IMR-90 (cell line): ENCODE measurements around the gene FANCM. TPM values are rescaled to one million over a fixed set of nuclear protein-coding genes. Genes with fewer than 3 reads are reported as not detected.

Source experiments
- ATAC-seq: fragments of 200-7000 bp; cut with Tn5 transposase; 2 replicates; pipeline ENCODE4 v1.9.1; 2020; ENCODE audit warnings: low read depth, mild to moderate bottlenecking, moderate library complexity
- BruUV-seq: library from RNA; stranded (reverse); fragments of 400-500 nt; replicated peaks from 2 replicates; lab custom pipeline; 2021; lab: Mats Ljungman, UMichigan
- CTCF ChIA-PET: fragments of 300-600 bp; formaldehyde crosslinking; extraction: SDS; loops from one replicate; lab custom pipeline; 2021; ENCODE audit warnings: antibody characterized with exemption; lab: Yijun Ruan, JAX
- POLR2A ChIA-PET: fragments of 300-600 bp; sonication (Branson Sonifier 250); formaldehyde crosslinking; loops from one replicate; lab custom pipeline; 2022; ENCODE audit warnings: antibody characterized with exemption; ENCODE audit not compliant: unreplicated experiment; lab: Charles Lee
- DNase-seq: peaks from one replicate; pipeline ENCODE4 v3.0.0; 2013
- H2AFZ ChIP-seq: replicated peaks from 2 replicates; pipeline ENCODE3; 2013; ENCODE audit warnings: low read length, mild to moderate bottlenecking; ENCODE audit not compliant: poor library complexity
- H2AK5ac ChIP-seq: 2 replicates; pipeline ENCODE4 v1.6.1; 2013; ENCODE audit warnings: low read depth, low read length, inconsistent platforms
- H2AK9ac ChIP-seq: replicated peaks from 2 replicates; pipeline ENCODE3; 2013; ENCODE audit warnings: mild to moderate bottlenecking, low read depth, low read length, moderate library complexity; ENCODE audit not compliant: poor library complexity
- H2BK120ac ChIP-seq: 2 replicates; pipeline ENCODE4 v1.6.1; 2013; ENCODE audit warnings: low read depth, low read length, inconsistent platforms
- H2BK15ac ChIP-seq: 3 replicates; pipeline ENCODE4 v1.6.1; 2013; ENCODE audit warnings: low read depth, low read length, inconsistent platforms
- H2BK20ac ChIP-seq: 2 replicates; pipeline ENCODE4 v1.6.1; 2013; ENCODE audit warnings: low read depth, mild to moderate bottlenecking, inconsistent platforms, low read length, moderate library complexity
- H2BK5ac ChIP-seq: 2 replicates; pipeline ENCODE4 v1.6.1; 2013; ENCODE audit warnings: mild to moderate bottlenecking, low read depth, low read length, inconsistent platforms; ENCODE audit not compliant: poor library complexity, severe bottlenecking
- H3K14ac ChIP-seq: replicated peaks from 2 replicates; pipeline ENCODE4 v1.6.1; 2013; ENCODE audit warnings: low read depth, low read length, inconsistent platforms
- H3K18ac ChIP-seq: 2 replicates; pipeline ENCODE4 v1.6.1; 2013; ENCODE audit warnings: low read depth, low read length, control low read depth
- H3K23ac ChIP-seq: 2 replicates; pipeline ENCODE4 v1.6.1; 2013; ENCODE audit warnings: low read depth, low read length, inconsistent platforms
- H3K27ac ChIP-seq: 2 replicates; pipeline ENCODE4 v1.5.1; 2013; ENCODE audit warnings: mild to moderate bottlenecking, control low read depth, low read length; ENCODE audit not compliant: insufficient read depth
- H3K27me3 ChIP-seq: 2 replicates; pipeline ENCODE4 v1.6.1; 2013; ENCODE audit warnings: low read length; ENCODE audit not compliant: control insufficient read depth, insufficient read depth
- H3K36me3 ChIP-seq: 2 replicates; pipeline ENCODE4 v1.6.1; 2013; ENCODE audit warnings: low read length, mixed read lengths; ENCODE audit not compliant: control insufficient read depth, insufficient read depth
- H3K4ac ChIP-seq: 2 replicates; pipeline ENCODE4 v1.6.1; 2013; ENCODE audit warnings: low read depth, low read length, inconsistent platforms
- H3K4me1 ChIP-seq: 2 replicates; pipeline ENCODE4 v1.6.1; 2013; ENCODE audit warnings: low read length, mixed read lengths; ENCODE audit not compliant: control insufficient read depth, insufficient read depth
- H3K4me2 ChIP-seq: 2 replicates; pipeline ENCODE4 v1.6.1; 2013; ENCODE audit warnings: low read depth, mild to moderate bottlenecking, control low read depth, low read length, moderate library complexity
- H3K4me3 ChIP-seq: 2 replicates; pipeline ENCODE4 v1.5.1; 2013; ENCODE audit warnings: low read depth, mild to moderate bottlenecking, control low read depth, low read length, moderate library complexity; ENCODE audit not compliant: insufficient read depth
- H3K56ac ChIP-seq: 2 replicates; pipeline ENCODE4 v1.6.1; 2013; ENCODE audit warnings: low read length, inconsistent platforms; ENCODE audit not compliant: insufficient read depth; ENCODE audit errors: extremely low read depth
- H3K79me1 ChIP-seq, 2 experiments: 2 replicates each; pipeline ENCODE4 v1.6.1; 2013; ENCODE audit warnings: low read length in 2 of 2, inconsistent platforms in 1 of 2, low read depth in 1 of 2
- H3K9ac ChIP-seq: 2 replicates; pipeline ENCODE4 v1.6.1; 2013; ENCODE audit warnings: low read depth, low read length, control low read depth
- H3K9me1 ChIP-seq: 2 replicates; pipeline ENCODE4 v1.6.1; 2013; ENCODE audit warnings: low read length, inconsistent platforms; ENCODE audit not compliant: insufficient read depth
- H3K9me3 ChIP-seq: 2 replicates; pipeline ENCODE4 v1.6.1; 2013; ENCODE audit warnings: low read length; ENCODE audit not compliant: control insufficient read depth, insufficient read depth
- H4K20me1 ChIP-seq: 2 replicates; pipeline ENCODE4 v1.6.1; 2013; ENCODE audit warnings: low read length, inconsistent platforms; ENCODE audit not compliant: insufficient read depth
- H4K5ac ChIP-seq: 2 replicates; pipeline ENCODE4 v1.6.1; 2013; ENCODE audit warnings: mild to moderate bottlenecking, low read depth, low read length, control low read depth
- H4K8ac ChIP-seq, 2 experiments: 2 replicates each; pipeline ENCODE4 v1.6.1; 2013; ENCODE audit warnings: low read depth in 2 of 2, low read length in 2 of 2, control low read depth in 1 of 2, inconsistent platforms in 1 of 2
- H4K91ac ChIP-seq: 2 replicates; pipeline ENCODE4 v1.6.1; 2013; ENCODE audit warnings: low read depth, low read length, inconsistent platforms; ENCODE audit not compliant: insufficient read depth
- CHD1 ChIP-seq: IDR thresholded peaks from 2 replicates; pipeline ENCODE4 v1.6.1; 2012; ENCODE audit warnings: low read depth, low read length, improper control_type of control experiment
- CTCF ChIP-seq: conservative IDR thresholded peaks from 2 replicates; pipeline ENCODE4 v1.5.1; 2012; ENCODE audit warnings: mild to moderate bottlenecking, low read depth, low read length, improper control_type of control experiment
- NFE2L2 ChIP-seq: fragments of 150-350 bp; IDR thresholded peaks from 2 replicates; pipeline ENCODE4 v1.6.1; 2016; ENCODE audit warnings: low read depth, mild to moderate bottlenecking, low read length
- POLR2A ChIP-seq: IDR thresholded peaks from 2 replicates; pipeline ENCODE4 v1.6.1; 2012; ENCODE audit warnings: mild to moderate bottlenecking, low read depth, low read length
- RAD21 ChIP-seq: IDR thresholded peaks from 2 replicates; pipeline ENCODE4 v1.6.1; 2012; ENCODE audit warnings: low read length, improper control_type of control experiment
- RCOR1 ChIP-seq: IDR thresholded peaks from 2 replicates; pipeline ENCODE4 v1.6.1; 2012; ENCODE audit warnings: mild to moderate bottlenecking, low read length, improper control_type of control experiment; ENCODE audit not compliant: insufficient replicate concordance
- RFX5 ChIP-seq: IDR thresholded peaks from 2 replicates; pipeline ENCODE4 v1.8.0; 2012; ENCODE audit warnings: low read depth, mild to moderate bottlenecking, low read length, moderate library complexity
- WGBS, 2 experiments: methylation state at CpG; one replicate each; pipeline versions ENCODE4 v1.1.5 to v1.1.7; 2013; ENCODE audit warnings: missing lambda C conversion rate in 2 of 2; ENCODE audit not compliant: insufficient read length in 1 of 2; ENCODE audit errors: extremely low coverage in 2 of 2; 5-methylcytosine and 5-hydroxymethylcytosine counted together
- dilution Hi-C: fragments of 300-500 bp; cut with HindIII; formaldehyde crosslinking; loops from one replicate; pipeline ENCODE4 v1.14.3; 2018; ENCODE audit warnings: low sequenced_read_pairs; ENCODE audit not compliant: unreplicated experiment
- in situ Hi-C: fragments of 300-500 bp; cut with MboI; formaldehyde crosslinking; loops from 3 replicates; pipeline ENCODE4 v1.14.3; 2019; ENCODE audit warnings: low sequenced_read_pairs, inconsistent platforms, mixed read lengths
- intact Hi-C: fragments of 100-400 bp; cut with micrococcal nuclease; formaldehyde crosslinking; loops from 2 replicates; pipeline ENCODE4 v1.10.0; 2022
- polyA plus RNA-seq, 3 experiments: library from polyadenylated mRNA; depleted of rRNA; stranded (reverse); fragments of >200 nt; gene quantifications; 2 replicates each; pipeline ENCODE4 v1.2.3, GENCODE V29; 2012; ENCODE audit warnings: low replicate concordance in 1 of 3
- total RNA-seq: library from RNA; depleted of rRNA; stranded (reverse); fragments of >200 nt; gene quantifications from 2 replicates; pipeline ENCODE4 v1.2.3, GENCODE V29; 2012

The FANCM gene
- total and polyA plus RNA-seq, 2 of the 4 experiments (the other 2 are of a cell fraction), result 1.7 to 7.0 TPM

DNA sequence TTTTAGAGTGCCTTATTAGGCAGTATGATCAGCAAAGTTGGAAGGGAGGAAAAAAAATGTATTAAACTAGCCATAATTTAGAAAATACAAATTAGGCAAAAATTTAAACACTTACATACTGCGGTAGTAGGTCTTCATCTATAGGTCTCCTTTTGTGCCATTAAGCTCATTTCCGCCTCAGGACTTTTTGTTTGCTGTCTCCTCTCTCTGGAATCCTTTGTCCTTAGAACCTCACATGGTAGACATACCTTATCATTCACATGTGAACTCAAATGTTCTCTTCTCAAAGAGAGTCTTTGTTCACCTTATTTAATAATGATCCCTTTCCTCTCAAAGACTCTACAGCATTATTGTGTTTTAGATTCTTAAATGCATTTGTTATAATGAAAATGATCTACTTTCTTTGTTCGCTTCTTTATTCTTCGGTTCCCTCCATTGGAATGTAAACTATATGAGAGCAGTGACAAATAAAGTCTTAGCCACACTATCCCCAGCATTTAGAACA, 14.7 kb downstream of the FANCM start:
- Histone ChIP-seq H2BK120ac (no peak overlapping the region), H4K5ac (no peak overlapping the region), H3K4me2 (no peak overlapping the region), H2AK9ac (no peak overlapping the region), H4K20me1 (no peaks in the 10 kb centered on the region), H4K8ac (no peak overlapping the region), H3K27me3 (no peaks in the 10 kb centered on the region), H3K4ac (no peak overlapping the region), H4K91ac (no peak overlapping the region), H3K36me3 (no peaks in the 10 kb centered on the region), H3K14ac (no peak overlapping the region), H3K4me3 (no peak overlapping the region), H2AFZ (no peak overlapping the region), H3K18ac (no peak overlapping the region), H3K79me1 (peaks cover 0 to 3% of the 10 kb centered on the region in 2 experiments; a peak in 2 of 4 replicates), H3K56ac (no peak overlapping the region), H3K27ac (no peak overlapping the region), H3K9me3 (no peaks in the 10 kb centered on the region), H2BK20ac (no peak overlapping the region), H3K4me1 (no peaks in the 10 kb centered on the region), H2BK5ac (no peak overlapping the region), H2AK5ac (no peak overlapping the region), H3K23ac (no peak overlapping the region), H3K9ac (no peak overlapping the region), H3K9me1 (no peaks in the 10 kb centered on the region), H2BK15ac (no peak overlapping the region)
- no peak for ATAC-seq
- in situ Hi-C loops, result no loop called here
- TF ChIP-seq CHD1 (no peak), RAD21 (no peak), RCOR1 (no peak), NFE2L2 (no peak), CTCF (no peak), RFX5 (no peak), POLR2A (no peak)
- ChIA-PET CTCF (no interaction called here), POLR2A (no interaction called here)
- WGBS, 2 experiments, result 100% methylated on average over 1 of the region's 4 CpGs; no CpG with 5 or more reads in 1 of the 2 experiments
- no TSS peak for BruUV-seq
- DNase-seq, result no peak
- dilution Hi-C loops, result no loop called here
- intact Hi-C loops, result no loop called here
